IMR-90 (cell line): ENCODE measurements around the gene FGF3. TPM values are rescaled to one million over a fixed set of nuclear protein-coding genes. Genes with fewer than 3 reads are reported as not detected.

Experiments
- ATAC-seq: fragments of 200-7000 bp; cut with Tn5 transposase; 2 replicates; pipeline ENCODE4 v1.9.1; 2020; ENCODE audit warnings: low read depth, mild to moderate bottlenecking, moderate library complexity
- BruUV-seq: library from RNA; stranded (reverse); fragments of 400-500 nt; replicated peaks from 2 replicates; lab custom pipeline; 2021; lab: Mats Ljungman, UMichigan
- CTCF ChIA-PET: fragments of 300-600 bp; formaldehyde crosslinking; extraction: SDS; loops from one replicate; lab custom pipeline; 2021; ENCODE audit warnings: antibody characterized with exemption; lab: Yijun Ruan, JAX
- POLR2A ChIA-PET: fragments of 300-600 bp; sonication (Branson Sonifier 250); formaldehyde crosslinking; loops from one replicate; lab custom pipeline; 2022; ENCODE audit warnings: antibody characterized with exemption; ENCODE audit not compliant: unreplicated experiment; lab: Charles Lee
- DNase-seq: peaks from one replicate; pipeline ENCODE4 v3.0.0; 2013
- H2AFZ ChIP-seq: replicated peaks from 2 replicates; pipeline ENCODE3; 2013; ENCODE audit warnings: low read length, mild to moderate bottlenecking; ENCODE audit not compliant: poor library complexity
- H2AK5ac ChIP-seq: 2 replicates; pipeline ENCODE4 v1.6.1; 2013; ENCODE audit warnings: low read depth, low read length, inconsistent platforms
- H2AK9ac ChIP-seq: replicated peaks from 2 replicates; pipeline ENCODE3; 2013; ENCODE audit warnings: mild to moderate bottlenecking, low read depth, low read length, moderate library complexity; ENCODE audit not compliant: poor library complexity
- H2BK120ac ChIP-seq: 2 replicates; pipeline ENCODE4 v1.6.1; 2013; ENCODE audit warnings: low read depth, low read length, inconsistent platforms
- H2BK15ac ChIP-seq: 3 replicates; pipeline ENCODE4 v1.6.1; 2013; ENCODE audit warnings: low read depth, low read length, inconsistent platforms
- H2BK20ac ChIP-seq: 2 replicates; pipeline ENCODE4 v1.6.1; 2013; ENCODE audit warnings: low read depth, mild to moderate bottlenecking, inconsistent platforms, low read length, moderate library complexity
- H2BK5ac ChIP-seq: 2 replicates; pipeline ENCODE4 v1.6.1; 2013; ENCODE audit warnings: mild to moderate bottlenecking, low read depth, low read length, inconsistent platforms; ENCODE audit not compliant: poor library complexity, severe bottlenecking
- H3K14ac ChIP-seq: replicated peaks from 2 replicates; pipeline ENCODE4 v1.6.1; 2013; ENCODE audit warnings: low read depth, low read length, inconsistent platforms
- H3K18ac ChIP-seq: 2 replicates; pipeline ENCODE4 v1.6.1; 2013; ENCODE audit warnings: low read depth, low read length, control low read depth
- H3K23ac ChIP-seq: 2 replicates; pipeline ENCODE4 v1.6.1; 2013; ENCODE audit warnings: low read depth, low read length, inconsistent platforms
- H3K27ac ChIP-seq: 2 replicates; pipeline ENCODE4 v1.5.1; 2013; ENCODE audit warnings: mild to moderate bottlenecking, control low read depth, low read length; ENCODE audit not compliant: insufficient read depth
- H3K27me3 ChIP-seq: 2 replicates; pipeline ENCODE4 v1.6.1; 2013; ENCODE audit warnings: low read length; ENCODE audit not compliant: control insufficient read depth, insufficient read depth
- H3K36me3 ChIP-seq: 2 replicates; pipeline ENCODE4 v1.6.1; 2013; ENCODE audit warnings: low read length, mixed read lengths; ENCODE audit not compliant: control insufficient read depth, insufficient read depth
- H3K4ac ChIP-seq: 2 replicates; pipeline ENCODE4 v1.6.1; 2013; ENCODE audit warnings: low read depth, low read length, inconsistent platforms
- H3K4me1 ChIP-seq: 2 replicates; pipeline ENCODE4 v1.6.1; 2013; ENCODE audit warnings: low read length, mixed read lengths; ENCODE audit not compliant: control insufficient read depth, insufficient read depth
- H3K4me2 ChIP-seq: 2 replicates; pipeline ENCODE4 v1.6.1; 2013; ENCODE audit warnings: low read depth, mild to moderate bottlenecking, control low read depth, low read length, moderate library complexity
- H3K4me3 ChIP-seq: 2 replicates; pipeline ENCODE4 v1.5.1; 2013; ENCODE audit warnings: low read depth, mild to moderate bottlenecking, control low read depth, low read length, moderate library complexity; ENCODE audit not compliant: insufficient read depth
- H3K56ac ChIP-seq: 2 replicates; pipeline ENCODE4 v1.6.1; 2013; ENCODE audit warnings: low read length, inconsistent platforms; ENCODE audit not compliant: insufficient read depth; ENCODE audit errors: extremely low read depth
- H3K79me1 ChIP-seq, 2 experiments: 2 replicates each; pipeline ENCODE4 v1.6.1; 2013; ENCODE audit warnings: low read length in 2 of 2, inconsistent platforms in 1 of 2, low read depth in 1 of 2
- H3K9ac ChIP-seq: 2 replicates; pipeline ENCODE4 v1.6.1; 2013; ENCODE audit warnings: low read depth, low read length, control low read depth
- H3K9me1 ChIP-seq: 2 replicates; pipeline ENCODE4 v1.6.1; 2013; ENCODE audit warnings: low read length, inconsistent platforms; ENCODE audit not compliant: insufficient read depth
- H3K9me3 ChIP-seq: 2 replicates; pipeline ENCODE4 v1.6.1; 2013; ENCODE audit warnings: low read length; ENCODE audit not compliant: control insufficient read depth, insufficient read depth
- H4K20me1 ChIP-seq: 2 replicates; pipeline ENCODE4 v1.6.1; 2013; ENCODE audit warnings: low read length, inconsistent platforms; ENCODE audit not compliant: insufficient read depth
- H4K5ac ChIP-seq: 2 replicates; pipeline ENCODE4 v1.6.1; 2013; ENCODE audit warnings: mild to moderate bottlenecking, low read depth, low read length, control low read depth
- H4K8ac ChIP-seq, 2 experiments: 2 replicates each; pipeline ENCODE4 v1.6.1; 2013; ENCODE audit warnings: low read depth in 2 of 2, low read length in 2 of 2, control low read depth in 1 of 2, inconsistent platforms in 1 of 2
- H4K91ac ChIP-seq: 2 replicates; pipeline ENCODE4 v1.6.1; 2013; ENCODE audit warnings: low read depth, low read length, inconsistent platforms; ENCODE audit not compliant: insufficient read depth
- MAFK ChIP-seq: IDR thresholded peaks from 2 replicates; pipeline ENCODE4 v1.6.1; 2012; ENCODE audit warnings: low read depth, low read length, improper control_type of control experiment
- MXI1 ChIP-seq: IDR thresholded peaks from 2 replicates; pipeline ENCODE4 v1.6.1; 2012; ENCODE audit warnings: low read depth, mild to moderate bottlenecking, low read length, moderate library complexity, borderline replicate concordance
- WGBS, 2 experiments: methylation state at CpG; one replicate each; pipeline versions ENCODE4 v1.1.5 to v1.1.7; 2013; ENCODE audit warnings: missing lambda C conversion rate in 2 of 2; ENCODE audit not compliant: insufficient read length in 1 of 2; ENCODE audit errors: extremely low coverage in 2 of 2; 5-methylcytosine and 5-hydroxymethylcytosine counted together
- dilution Hi-C: fragments of 300-500 bp; cut with HindIII; formaldehyde crosslinking; loops from one replicate; pipeline ENCODE4 v1.14.3; 2018; ENCODE audit warnings: low sequenced_read_pairs; ENCODE audit not compliant: unreplicated experiment
- in situ Hi-C: fragments of 300-500 bp; cut with MboI; formaldehyde crosslinking; loops from 3 replicates; pipeline ENCODE4 v1.14.3; 2019; ENCODE audit warnings: low sequenced_read_pairs, inconsistent platforms, mixed read lengths
- intact Hi-C: fragments of 100-400 bp; cut with micrococcal nuclease; formaldehyde crosslinking; loops from 2 replicates; pipeline ENCODE4 v1.10.0; 2022
- polyA plus RNA-seq, 3 experiments: library from polyadenylated mRNA; depleted of rRNA; stranded (reverse); fragments of >200 nt; gene quantifications; 2 replicates each; pipeline ENCODE4 v1.2.3, GENCODE V29; 2012; ENCODE audit warnings: low replicate concordance in 1 of 3
- total RNA-seq: library from RNA; depleted of rRNA; stranded (reverse); fragments of >200 nt; gene quantifications from 2 replicates; pipeline ENCODE4 v1.2.3, GENCODE V29; 2012

Gene FGF3
- total and polyA plus RNA-seq, 2 of the 4 experiments (the other 2 are of a cell fraction), result not detected

DNA sequence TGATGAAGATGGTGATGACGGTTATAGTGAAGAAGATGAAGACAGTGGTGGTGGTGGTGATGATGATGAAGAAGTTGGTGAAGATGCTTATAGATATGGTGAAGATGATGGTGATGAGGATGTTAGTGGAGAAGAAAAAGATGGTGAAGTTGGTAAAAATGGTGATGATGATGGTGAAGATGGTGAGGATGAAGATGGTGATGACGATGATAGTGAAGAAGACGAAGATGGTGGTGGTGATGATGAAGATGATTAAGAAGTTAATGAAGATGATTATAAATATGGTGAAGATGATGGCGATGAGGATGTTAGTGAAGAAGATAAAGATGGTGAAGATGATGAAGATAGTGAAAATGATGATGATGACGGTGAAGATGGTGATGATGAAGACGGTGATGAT is 25.2 kb upstream of the FGF3 start:
- Histone ChIP-seq H2BK120ac (no peak overlapping the region), H4K20me1 (no peaks in the 10 kb centered on the region), H3K4me1 (no peaks in the 10 kb centered on the region), H3K9ac (no peak overlapping the region), H4K91ac (no peak overlapping the region), H3K4me2 (no peak overlapping the region), H3K36me3 (no peaks in the 10 kb centered on the region), H3K56ac (no peak overlapping the region), H3K4ac (no peak overlapping the region), H3K9me1 (no peaks in the 10 kb centered on the region), H3K79me1 (no peaks in the 10 kb centered on the region), H2AK5ac (no peak overlapping the region), H3K9me3 (peaks cover 5% of the 10 kb centered on the region), H3K23ac (no peak overlapping the region), H3K27ac (no peak overlapping the region), H3K27me3 (peaks cover 47% of the 10 kb centered on the region), H2BK15ac (no peak overlapping the region), H4K5ac (no peak overlapping the region), H2BK5ac (no peak overlapping the region), H2AFZ (no peak overlapping the region), H3K14ac (no peak overlapping the region), H3K18ac (no peak overlapping the region), H2AK9ac (no peak overlapping the region), H4K8ac (no peak overlapping the region), H3K4me3 (no peak overlapping the region), H2BK20ac (no peak overlapping the region)
- no peak for ATAC-seq
- POLR2A ChIA-PET, result no interaction called here
- no peak for TF ChIP-seq MAFK
- TF ChIP-seq MXI1, result no peak
- 92 to 100% methylated on average over 6 of the region's 6 CpGs for WGBS, 2 experiments
- dilution Hi-C loops, result no loop called here
- in situ Hi-C loops, result no loop called here
- CTCF ChIA-PET, result no interaction called here
- BruUV-seq, result no TSS peak
- DNase-seq, result no peak
- intact Hi-C loops, result no loop called here
